GM12878 (cell line): ENCODE measurements around the gene PCBD2.

Source experiments
- POLR2A ChIP-seq: IDR thresholded peaks from 2 replicates; pipeline ENCODE4 v1.6.1; 2011; ENCODE audit warnings: low read depth, mild to moderate bottlenecking, low read length
- TF ChIP-seq, protein P1 (sequence below), 3 experiments: IDR thresholded peaks in 2 of 3; conservative IDR thresholded peaks in 1 of 3; 2 replicates each; pipeline ENCODE4 v1.5.1; 2011; ENCODE audit warnings: low read depth in 3 of 3, low read length in 3 of 3, mild to moderate bottlenecking in 3 of 3, control low read depth in 2 of 3, moderate library complexity in 2 of 3, inconsistent platforms in 1 of 3, mixed read lengths in 1 of 3; ENCODE audit not compliant: control insufficient read depth in 2 of 3, insufficient read depth in 1 of 3; ENCODE audit errors: extremely low read depth in 1 of 3

- no peak for TF ChIP-seq POLR2A
- TF ChIP-seq, protein P1, sequence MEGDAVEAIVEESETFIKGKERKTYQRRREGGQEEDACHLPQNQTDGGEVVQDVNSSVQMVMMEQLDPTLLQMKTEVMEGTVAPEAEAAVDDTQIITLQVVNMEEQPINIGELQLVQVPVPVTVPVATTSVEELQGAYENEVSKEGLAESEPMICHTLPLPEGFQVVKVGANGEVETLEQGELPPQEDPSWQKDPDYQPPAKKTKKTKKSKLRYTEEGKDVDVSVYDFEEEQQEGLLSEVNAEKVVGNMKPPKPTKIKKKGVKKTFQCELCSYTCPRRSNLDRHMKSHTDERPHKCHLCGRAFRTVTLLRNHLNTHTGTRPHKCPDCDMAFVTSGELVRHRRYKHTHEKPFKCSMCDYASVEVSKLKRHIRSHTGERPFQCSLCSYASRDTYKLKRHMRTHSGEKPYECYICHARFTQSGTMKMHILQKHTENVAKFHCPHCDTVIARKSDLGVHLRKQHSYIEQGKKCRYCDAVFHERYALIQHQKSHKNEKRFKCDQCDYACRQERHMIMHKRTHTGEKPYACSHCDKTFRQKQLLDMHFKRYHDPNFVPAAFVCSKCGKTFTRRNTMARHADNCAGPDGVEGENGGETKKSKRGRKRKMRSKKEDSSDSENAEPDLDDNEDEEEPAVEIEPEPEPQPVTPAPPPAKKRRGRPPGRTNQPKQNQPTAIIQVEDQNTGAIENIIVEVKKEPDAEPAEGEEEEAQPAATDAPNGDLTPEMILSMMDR (IDR thresholded peaks at IDR 0.05 in 2 of 3, conservative IDR thresholded peaks at IDR 0.05 in 1 of 3; ENCODE audit: control insufficient read depth in 2 of 3, extremely low read depth in 1 of 3, insufficient read depth in 1 of 3, low read depth in 3 of 3, low read length in 3 of 3): no peak
These were observed 33.1 kb downstream of the PCBD2 start for GRCh38 chr5:134938030-134938429.
